Measurements from ENCODE around the gene PTPN20.
"Not testable (repeated sequence)": the region's sequence is repeated elsewhere in the genome, so short reads cannot be mapped to it uniquely, and the experiment has no call there.

Gene PTPN20, protein sequence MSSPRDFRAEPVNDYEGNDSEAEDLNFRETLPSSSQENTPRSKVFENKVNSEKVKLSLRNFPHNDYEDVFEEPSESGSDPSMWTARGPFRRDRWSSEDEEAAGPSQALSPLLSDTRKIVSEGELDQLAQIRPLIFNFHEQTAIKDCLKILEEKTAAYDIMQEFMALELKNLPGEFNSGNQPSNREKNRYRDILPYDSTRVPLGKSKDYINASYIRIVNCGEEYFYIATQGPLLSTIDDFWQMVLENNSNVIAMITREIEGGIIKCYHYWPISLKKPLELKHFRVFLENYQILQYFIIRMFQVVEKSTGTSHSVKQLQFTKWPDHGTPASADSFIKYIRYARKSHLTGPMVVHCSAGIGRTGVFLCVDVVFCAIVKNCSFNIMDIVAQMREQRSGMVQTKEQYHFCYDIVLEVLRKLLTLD

GRCh38 chr10:46911144-46911876, at the start of gene PTPN20:
PTPN20 (plus strand) TSS chr10:46911428; CDS start chr10:46932500, 21,072 bp downstream.
- DNase-seq = peak; percentile 56

- not testable (repeated sequence) for DNase-seq
These were observed 41.5 kb upstream of the PTPN20 start for GRCh38 chr10:46869716-46870115.

GRCh38 chr10:46871583-46871982, 39.6 kb upstream of the PTPN20 start:
- DNase-seq = not testable (repeated sequence)

DNA sequence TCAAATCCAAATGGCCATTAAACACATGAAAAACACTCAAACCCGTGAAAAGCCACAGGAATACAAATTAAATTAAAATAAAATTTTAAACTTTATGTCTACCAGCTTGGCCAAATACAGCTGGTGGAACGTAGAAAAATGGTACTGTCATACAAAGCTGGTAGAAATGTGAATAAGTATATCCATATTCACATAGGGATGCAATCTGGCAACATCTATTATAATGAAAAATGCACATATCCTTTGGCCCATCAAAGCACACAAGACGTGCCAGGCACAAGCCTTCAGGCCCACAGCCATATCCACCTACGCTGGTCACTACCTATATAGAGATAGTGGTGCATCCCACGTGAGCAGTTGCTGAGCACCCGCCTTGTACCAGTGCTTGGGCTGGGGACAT, 35.9 kb upstream of the PTPN20 start:
- DNase-seq = not testable (repeated sequence)

- not testable (repeated sequence) for DNase-seq
These were observed 34.5 kb upstream of the PTPN20 start for GRCh38 chr10:46876773-46877172.

GRCh38 chr10:46878761-46879160, 32.5 kb upstream of the PTPN20 start:
- DNase-seq = peak; percentile 76

DNA sequence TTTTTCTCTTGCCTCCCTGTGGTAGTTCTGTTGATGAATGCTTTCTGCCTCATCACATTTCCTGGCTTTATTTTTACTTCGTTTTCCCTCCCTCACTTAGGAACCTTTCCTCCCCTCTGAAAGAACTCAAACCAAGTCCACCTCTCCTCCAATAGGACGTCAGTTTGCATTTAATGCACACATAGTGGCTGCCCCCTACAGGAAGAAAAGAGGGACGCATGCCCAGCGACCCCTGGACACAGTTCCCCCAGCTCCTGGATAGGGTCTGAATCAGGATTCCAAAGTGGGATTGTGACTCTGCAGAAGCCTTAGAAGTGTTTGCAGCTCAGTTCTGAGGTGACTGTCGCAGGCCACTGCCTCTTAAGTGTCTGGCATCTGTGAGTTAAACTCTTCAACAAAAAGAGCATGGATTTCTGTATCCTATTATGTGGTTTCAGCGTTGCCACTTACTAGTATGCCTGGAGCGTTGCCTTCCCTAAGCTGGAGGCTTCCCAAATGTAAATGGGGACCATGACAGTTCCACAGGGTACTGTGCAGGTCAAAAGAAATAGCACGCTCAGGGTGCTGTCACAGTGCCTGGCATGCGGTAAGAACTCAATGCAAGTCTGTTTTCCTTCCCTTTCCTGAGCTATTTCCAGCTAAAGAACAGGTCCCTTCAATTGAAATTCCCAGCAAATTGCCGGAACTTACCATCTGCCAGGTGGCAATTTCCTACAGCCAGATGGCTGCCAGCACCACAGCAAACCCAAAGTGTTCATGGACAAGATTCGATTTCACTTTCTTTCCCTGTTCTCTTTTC, 20.2 kb upstream of the PTPN20 start:
- DNase-seq = not testable (repeated sequence)

DNA sequence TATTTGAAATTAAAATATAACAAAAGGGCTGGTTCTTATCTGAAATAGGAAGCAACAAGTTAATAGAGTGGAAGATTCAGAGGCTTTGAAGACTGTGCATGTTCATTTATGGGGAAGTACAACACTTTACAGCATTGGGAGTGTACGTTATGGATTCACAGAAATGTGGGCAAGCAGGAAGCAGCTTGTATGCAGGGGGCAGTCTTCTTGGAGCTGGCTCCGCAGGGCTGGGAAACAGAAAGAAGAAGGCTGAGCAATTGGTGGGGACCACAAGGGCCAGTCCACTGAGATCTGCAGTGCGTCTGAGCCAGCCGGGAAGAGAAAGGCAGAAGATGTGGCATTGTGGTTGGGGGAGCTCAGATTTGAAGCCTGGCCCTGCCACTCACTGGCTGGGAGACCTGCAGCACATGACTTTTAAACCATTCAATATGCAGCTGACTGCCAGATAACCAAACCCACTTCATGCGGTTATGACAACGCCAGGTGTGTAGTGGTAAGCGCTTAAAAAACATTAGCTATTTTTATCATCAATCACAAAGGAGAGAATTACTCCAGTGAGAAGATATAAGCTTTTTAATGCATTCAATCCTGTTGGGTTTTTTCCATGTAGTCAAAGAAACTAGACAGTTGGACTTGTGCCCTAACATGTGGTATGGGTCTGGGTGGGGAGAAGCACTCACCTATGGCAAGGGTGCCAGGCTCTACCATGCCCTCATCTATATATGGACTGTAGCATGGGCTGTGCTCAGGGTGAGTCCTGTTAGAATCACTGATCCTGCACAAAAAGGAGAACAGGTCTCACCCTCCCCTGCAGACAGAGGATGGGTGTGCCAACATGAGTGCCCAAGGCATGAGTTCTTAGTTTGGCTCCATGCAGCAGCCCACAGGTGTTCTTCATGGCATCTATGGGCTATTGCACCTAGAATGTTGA, 14.2 kb upstream of the PTPN20 start:
- not testable (repeated sequence) for DNase-seq

GRCh38 chr10:46901247-46901646, 10.0 kb upstream of the PTPN20 start:
- not testable (repeated sequence) for DNase-seq

DNA sequence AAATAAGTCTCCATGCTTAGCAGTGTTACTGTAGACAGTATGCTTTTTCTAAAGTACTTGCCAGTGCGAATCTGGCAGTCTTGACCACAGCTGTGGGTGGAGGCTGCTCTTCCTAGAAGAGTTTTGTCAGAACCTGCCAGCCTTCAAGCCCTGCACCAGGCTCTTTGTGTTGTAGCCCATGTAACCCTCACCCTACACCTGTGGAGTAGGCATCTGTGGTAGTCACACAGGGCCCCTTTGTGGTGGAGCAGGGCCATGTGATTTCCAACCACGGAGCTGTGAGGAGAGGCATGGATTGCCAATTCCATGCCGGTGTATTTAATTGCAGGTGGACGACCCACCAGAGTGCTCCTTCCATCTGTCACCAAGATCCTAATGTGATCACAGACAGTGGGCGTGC, 7.4 kb upstream of the PTPN20 start:
- not testable (repeated sequence) for DNase-seq

- DNase-seq = not testable (repeated sequence)
These were observed 4.9 kb upstream of the PTPN20 start for GRCh38 chr10:46906359-46906758.

- not testable (repeated sequence) for DNase-seq
These were observed 3.8 kb upstream of the PTPN20 start for GRCh38 chr10:46907185-46908117.

GRCh38 chr10:46922498-46922897, 11.3 kb downstream of the PTPN20 start:
- not testable (repeated sequence) for DNase-seq

GRCh38 chr10:46925156-46925555, 13.9 kb downstream of the PTPN20 start:
- DNase-seq = not testable (repeated sequence)

GRCh38 chr10:46925853-46926252, 14.6 kb downstream of the PTPN20 start:
- not testable (repeated sequence) for DNase-seq

DNA sequence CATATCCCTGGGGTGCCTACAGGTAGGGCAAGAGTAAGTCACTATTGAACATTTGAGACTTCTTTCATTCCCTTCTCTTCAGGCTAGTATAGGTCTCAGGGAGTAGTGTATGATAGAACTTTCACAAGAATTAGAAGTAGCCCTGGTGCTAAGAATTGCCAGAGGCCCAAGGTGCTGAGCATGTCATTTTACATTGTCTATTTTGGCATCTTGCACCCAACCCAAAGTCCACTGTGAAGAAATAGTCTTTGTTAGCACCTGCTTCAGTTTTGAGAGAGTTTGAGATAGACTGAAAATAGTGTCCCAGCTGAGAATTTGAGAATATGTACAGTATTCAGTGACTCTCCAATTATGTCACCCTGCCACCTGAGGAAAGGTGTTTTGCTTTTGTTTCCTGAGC, 17.6 kb downstream of the PTPN20 start:
- not testable (repeated sequence) for DNase-seq

DNA sequence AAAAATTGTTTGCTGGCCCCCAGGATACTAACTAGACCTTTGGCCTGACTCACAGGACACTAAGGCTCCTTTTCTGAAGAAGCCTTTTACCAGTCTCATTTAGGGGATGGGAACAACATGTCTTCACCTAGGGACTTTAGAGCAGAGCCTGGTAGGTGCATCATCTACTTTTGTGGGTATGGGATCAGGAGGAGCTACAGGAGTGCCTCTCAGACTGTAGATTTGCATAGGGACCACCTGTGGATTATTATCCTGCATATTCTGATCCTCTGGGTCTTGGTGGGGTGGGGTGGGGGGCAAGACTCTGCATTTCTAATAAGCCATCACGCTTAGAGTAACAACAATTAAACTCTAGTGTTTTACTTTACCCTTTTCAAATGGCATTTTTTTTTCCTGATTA, 21.2 kb downstream of the PTPN20 start:
- DNase-seq = not testable (repeated sequence)

- DNase-seq = not testable (repeated sequence)
These were observed 29.9 kb downstream of the PTPN20 start for GRCh38 chr10:46941091-46941490.

- peak; percentile 1 for DNase-seq
These were observed 37.7 kb downstream of the PTPN20 start for GRCh38 chr10:46948687-46949518.

GRCh38 chr10:46952540-46952939, 41.3 kb downstream of the PTPN20 start:
- not testable (repeated sequence) for DNase-seq

All from eye (tissue), 1 donor.